NCI-H524 (cell line): ENCODE data around the gene ITGB1BP2.
"Not testable (repeated sequence)": the region's sequence is repeated elsewhere in the genome, so short reads cannot be mapped to it uniquely, and the experiment has no call there.

ENCODE experiments used
- DNase-seq, 2 experiments: peaks; one replicate each; lab custom pipeline; 2025; lab: John Stamatoyannopoulos, UW

The ITGB1BP2 gene

GRCh38 chrX:71301195-71301924, at the start of gene ITGB1BP2:
Gene ITGB1BP2, plus strand, starts transcription at chrX:71301750. Its CDS starts 57 bp downstream, at chrX:71301807.
- DNase-seq = peak; percentile 21 to 68

GRCh38 chrX:71252221-71252620, 49.3 kb upstream of the ITGB1BP2 start:
- no peak for DNase-seq

- DNase-seq = peak; percentile 29 to 52
These were observed 48.1 kb upstream of the ITGB1BP2 start for GRCh38 chrX:71253253-71254091.

GRCh38 chrX:71254092-71254963, 47.2 kb upstream of the ITGB1BP2 start, which contains the start of gene ZMYM3:
Gene ZMYM3, minus strand, starts transcription at chrX:71254140. Its CDS starts 885 bp downstream, at chrX:71253255.
- peak; percentile 81 to 92 for DNase-seq

- DNase-seq = no peak
These were observed 45.5 kb upstream of the ITGB1BP2 start for GRCh38 chrX:71256051-71256450.

GRCh38 chrX:71256856-71257255, 44.7 kb upstream of the ITGB1BP2 start:
- DNase-seq = no peak

- not testable (repeated sequence) for DNase-seq
These were observed 32.9 kb upstream of the ITGB1BP2 start for GRCh38 chrX:71268624-71269023.

- no peak for DNase-seq
These were observed 31.7 kb upstream of the ITGB1BP2 start for GRCh38 chrX:71269801-71270395.

GRCh38 chrX:71272313-71272712, 29.2 kb upstream of the ITGB1BP2 start:
- not testable (repeated sequence) for DNase-seq

GRCh38 chrX:71281300-71281699, 20.2 kb upstream of the ITGB1BP2 start:
- DNase-seq = not testable (repeated sequence)

GRCh38 chrX:71282514-71283402, 18.8 kb upstream of the ITGB1BP2 start:
- DNase-seq = no peak

GRCh38 chrX:71283403-71284143, 18.0 kb upstream of the ITGB1BP2 start, which contains the start of gene NONO:
Gene NONO, plus strand, starts transcription at chrX:71283635. Its CDS starts 7,003 bp downstream, at chrX:71290638.
- DNase-seq = peak; percentile 99 to 100

- DNase-seq = no peak
These were observed 15.6 kb upstream of the ITGB1BP2 start for GRCh38 chrX:71285929-71286328.

GRCh38 chrX:71291381-71291780, 10.2 kb upstream of the ITGB1BP2 start:
- DNase-seq = no peak

- DNase-seq = no peak
These were observed 8.7 kb upstream of the ITGB1BP2 start for GRCh38 chrX:71292669-71293365.

GRCh38 chrX:71296806-71297205, 4.7 kb upstream of the ITGB1BP2 start:
- DNase-seq = no peak

GRCh38 chrX:71298119-71298518, 3.4 kb upstream of the ITGB1BP2 start:
- no peak for DNase-seq

GRCh38 chrX:71300064-71300463, 1.5 kb upstream of the ITGB1BP2 start:
- DNase-seq = not testable (repeated sequence)

- DNase-seq = not testable (repeated sequence)
These were observed 1.1 kb upstream of the ITGB1BP2 start for GRCh38 chrX:71300495-71300894.
